Muscle of leg (tissue), 11 donors: ENCODE data around the gene FAM210A. TPM values are rescaled to one million over a fixed set of nuclear protein-coding genes. Genes with fewer than 3 reads are reported as not detected.
"Not testable (repeated sequence)": the region's sequence is repeated elsewhere in the genome, so short reads cannot be mapped to it uniquely, and the experiment has no call there.

Experiments used
- DNase-seq: peaks from one replicate; pipeline ENCODE4 v3.0.0; 2013
- H3K27ac ChIP-seq: one replicate; pipeline ENCODE4 v1.5.1; 2013; ENCODE audit warnings: mild to moderate bottlenecking, low read length, control low read depth
- H3K27me3 ChIP-seq: one replicate; pipeline ENCODE4 v1.6.1; 2013; ENCODE audit warnings: low read length; ENCODE audit not compliant: control insufficient read depth, insufficient read depth
- H3K36me3 ChIP-seq: one replicate; pipeline ENCODE4 v1.6.1; 2013; ENCODE audit warnings: low read length; ENCODE audit not compliant: control insufficient read depth, insufficient read depth
- H3K4me1 ChIP-seq: one replicate; pipeline ENCODE4 v1.6.1; 2013; ENCODE audit warnings: low read length; ENCODE audit not compliant: control insufficient read depth, insufficient read depth
- H3K4me3 ChIP-seq: one replicate; pipeline ENCODE4 v1.5.1; 2013; ENCODE audit warnings: low read length, control low read depth
- H3K9me3 ChIP-seq: replicated peaks from 2 replicates; pipeline ENCODE4 v1.6.1; 2013; ENCODE audit warnings: low read depth, low read length; ENCODE audit not compliant: control insufficient read depth
- WGBS: methylation state at CpG from one replicate; pipeline ENCODE4 v1.1.5; 2013; ENCODE audit warnings: missing lambda C conversion rate; ENCODE audit not compliant: insufficient coverage; 5-methylcytosine and 5-hydroxymethylcytosine counted together
- polyA plus RNA-seq, 8 donors: library from polyadenylated mRNA; unstranded; fragments of 120-200 nt; gene quantifications; one replicate each; pipeline versions ENCODE4 v1.2.1 to v1.2.3, GENCODE V29; 2013; ENCODE audit warnings: inconsistent platforms in 1 of 8, low replicate concordance in 1 of 8; ENCODE audit not compliant: insufficient read length in 8 of 8, insufficient read depth in 1 of 8
- total RNA-seq: library from RNA; stranded (reverse); fragments of 120-200 nt; gene quantifications from one replicate; pipeline ENCODE4 v1.2.4, GENCODE V29; 2013

The FAM210A gene
- total and polyA plus RNA-seq, 9 donors, result 20.9 to 30.3 (median 24.6) TPM

DNA sequence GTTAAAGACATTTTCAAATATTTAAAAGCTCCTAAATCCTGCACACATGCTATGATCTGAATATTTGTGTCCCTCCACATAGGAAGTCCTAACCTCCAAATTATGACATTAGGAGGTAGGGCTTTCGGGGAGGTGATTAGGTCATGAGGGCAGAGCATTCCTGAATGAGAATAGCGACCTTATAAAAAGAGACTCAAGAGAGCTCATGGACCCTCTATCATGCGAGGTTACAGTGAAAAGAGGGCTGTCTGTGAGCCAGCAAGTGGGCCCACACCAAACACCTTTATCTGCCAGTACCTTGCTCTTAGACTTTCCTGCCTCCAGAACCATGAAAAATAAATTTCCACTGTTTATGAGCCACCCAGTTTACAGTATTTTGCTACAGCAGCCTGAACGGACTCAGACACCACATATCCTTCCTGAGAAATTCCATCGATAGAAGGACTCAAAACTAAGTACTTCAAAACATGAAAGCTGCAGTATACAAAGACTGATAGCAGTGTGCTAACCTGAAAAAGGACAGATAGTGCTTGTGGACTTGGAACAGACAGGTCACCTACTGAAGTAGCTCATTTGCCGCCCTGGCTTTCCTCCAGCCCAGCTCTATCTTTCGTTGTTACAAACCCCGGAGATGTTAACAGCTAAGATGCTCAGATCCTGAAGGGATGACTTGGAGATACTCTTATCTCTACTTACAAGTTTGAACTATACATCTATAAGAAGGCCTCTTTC is 13.8 kb downstream of the FAM210A start:
- no peak overlapping the region for H3K27ac ChIP-seq
- H3K27me3 ChIP-seq, result no peaks in the 10 kb centered on the region
- no peaks in the 10 kb centered on the region for H3K4me1 ChIP-seq
- 67% methylated on average over 1 of the region's 8 CpGs for WGBS
- no peak for DNase-seq
- peaks cover 2% of the 10 kb centered on the region for H3K9me3 ChIP-seq
- no peak overlapping the region for H3K4me3 ChIP-seq
- H3K36me3 ChIP-seq, result no peaks in the 10 kb centered on the region

DNA sequence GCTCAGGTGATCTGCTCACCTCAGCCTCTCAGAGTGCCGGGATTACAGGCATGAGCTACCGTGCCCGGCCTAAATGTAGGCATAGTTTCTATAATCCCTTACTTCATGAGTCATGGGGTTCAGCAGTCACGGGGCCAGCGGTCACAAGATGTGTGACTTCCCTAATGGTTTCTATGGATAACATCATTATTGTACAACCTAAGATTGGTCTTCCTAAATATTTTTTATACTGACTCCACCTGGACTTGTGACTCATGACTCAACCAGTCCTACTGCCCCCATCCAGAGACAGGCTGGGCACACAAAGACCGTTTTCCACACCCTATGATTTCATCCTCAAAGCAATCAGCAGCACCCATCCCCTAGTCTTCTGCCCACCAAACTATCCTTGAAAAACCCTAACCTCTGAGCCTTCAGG is 15.9 kb downstream of the FAM210A start:
- no peaks in the 10 kb centered on the region for H3K4me1 ChIP-seq

DNA sequence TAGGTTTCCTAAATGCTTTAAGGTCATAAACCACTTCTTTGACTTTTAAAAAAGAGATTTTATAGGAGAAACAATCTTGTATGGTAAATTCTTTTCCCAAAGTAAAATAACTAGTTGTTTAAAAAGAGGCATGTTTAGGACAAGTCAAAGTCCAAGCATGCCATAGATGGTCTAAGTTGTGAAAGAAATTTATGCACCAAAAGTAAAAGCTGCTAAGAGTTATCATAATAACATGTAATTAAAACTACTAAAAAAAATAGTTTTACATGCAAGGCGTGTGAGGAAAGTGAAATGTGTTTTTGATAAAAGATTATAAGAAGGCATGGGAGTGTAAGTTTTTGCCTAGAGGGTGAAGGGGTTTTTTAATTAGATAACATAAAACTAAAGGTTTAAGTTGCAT is 22.5 kb downstream of the FAM210A start:
- H3K27ac ChIP-seq, result no peak overlapping the region
- peaks cover 44% of the 10 kb centered on the region for H3K9me3 ChIP-seq
- H3K27me3 ChIP-seq, result no peaks in the 10 kb centered on the region
- H3K4me3 ChIP-seq, result no peak overlapping the region
- H3K4me1 ChIP-seq, result no peaks in the 10 kb centered on the region
- WGBS, result no CpG with 5 or more reads among the region's 1 CpG
- no peaks in the 10 kb centered on the region for H3K36me3 ChIP-seq
- no peak for DNase-seq

More for the DNA sequence above, 15.9 kb downstream of the FAM210A start:
- Histone ChIP-seq H3K9me3 (peaks cover 7% of the 10 kb centered on the region), H3K27ac (no peak overlapping the region), H3K4me3 (no peak overlapping the region), H3K27me3 (no peaks in the 10 kb centered on the region), H3K36me3 (no peaks in the 10 kb centered on the region)
- WGBS, result 92% methylated on average over 2 of the region's 6 CpGs
- DNase-seq, result no peak

DNA sequence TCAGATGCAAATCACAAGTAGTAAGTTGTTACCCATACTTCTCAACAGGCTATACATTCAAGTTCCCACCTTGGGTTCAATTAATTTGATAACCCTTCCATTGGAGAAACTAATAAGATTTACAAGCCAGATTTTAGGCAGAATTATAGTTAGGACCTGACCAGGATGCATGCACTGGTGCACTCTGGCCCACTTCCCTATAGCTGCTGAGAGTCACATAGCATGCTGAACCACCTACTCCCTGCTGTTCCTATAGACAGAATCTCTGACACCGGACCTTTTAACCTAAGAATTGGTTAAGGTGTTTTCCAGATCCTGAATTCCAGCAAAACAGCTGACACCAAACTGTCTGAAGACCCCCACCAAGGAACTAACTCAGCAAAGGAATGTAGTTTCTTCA is 26.2 kb downstream of the FAM210A start:
- peaks cover 50% of the 10 kb centered on the region for H3K9me3 ChIP-seq
- H3K27ac ChIP-seq, result no peak overlapping the region
- no peaks in the 10 kb centered on the region for H3K27me3 ChIP-seq
- no peaks in the 10 kb centered on the region for H3K36me3 ChIP-seq
- no CpG with 5 or more reads among the region's 1 CpG for WGBS
- DNase-seq, result no peak
- H3K4me3 ChIP-seq, result no peak overlapping the region
- no peaks in the 10 kb centered on the region for H3K4me1 ChIP-seq

DNA sequence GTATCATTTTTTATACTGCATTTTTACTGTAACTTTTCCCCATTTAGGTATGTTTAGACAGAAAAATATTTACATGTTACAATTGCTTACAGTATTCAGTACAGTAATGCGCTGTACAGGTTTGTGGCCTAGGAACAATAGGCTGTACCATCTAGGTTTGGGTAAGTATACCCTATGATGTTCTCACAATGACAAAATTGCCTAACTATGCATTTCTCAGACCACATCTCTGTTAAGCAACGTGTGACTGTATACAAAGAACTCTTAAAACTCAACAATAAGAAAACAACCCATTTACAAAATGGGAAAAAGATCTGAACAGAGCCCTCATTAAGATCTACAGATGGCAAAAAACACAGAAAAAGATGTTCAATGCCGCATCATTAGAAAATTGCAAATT is 29.4 kb downstream of the FAM210A start:
- WGBS, result no CpG with 5 or more reads among the region's 3 CpGs
- no peaks in the 10 kb centered on the region for H3K27me3 ChIP-seq
- no peak for DNase-seq
- H3K27ac ChIP-seq, result no peak overlapping the region
- no peaks in the 10 kb centered on the region for H3K36me3 ChIP-seq
- no peaks in the 10 kb centered on the region for H3K4me1 ChIP-seq
- no peak overlapping the region for H3K4me3 ChIP-seq
- H3K9me3 ChIP-seq, result peaks cover 34% of the 10 kb centered on the region

DNA sequence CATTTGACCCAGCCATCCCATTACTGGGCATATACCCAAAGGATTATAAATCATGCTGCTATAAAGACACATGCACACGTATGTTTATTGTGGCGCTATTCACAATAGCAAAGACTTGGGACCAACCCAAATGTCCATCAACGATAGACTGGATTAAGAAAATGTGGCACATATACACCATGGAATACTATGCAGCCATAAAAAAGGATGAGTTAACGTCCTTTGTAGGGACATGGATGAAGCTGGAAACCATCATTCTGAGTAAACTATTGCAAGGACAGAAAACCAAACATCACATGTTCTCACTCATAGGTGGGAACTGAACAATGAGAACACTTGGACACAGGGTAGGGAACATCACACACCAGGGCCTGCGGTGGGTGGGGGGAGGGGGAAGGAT is 31.0 kb downstream of the FAM210A start:
- DNase-seq, H3K4me1 ChIP-seq, H3K27me3 ChIP-seq, H3K27ac ChIP-seq, H3K36me3 ChIP-seq, H3K4me3 ChIP-seq: not testable (repeated sequence)
- H3K9me3 ChIP-seq, result peaks cover 23% of the 10 kb centered on the region
- no CpG with 5 or more reads among the region's 5 CpGs for WGBS

DNA sequence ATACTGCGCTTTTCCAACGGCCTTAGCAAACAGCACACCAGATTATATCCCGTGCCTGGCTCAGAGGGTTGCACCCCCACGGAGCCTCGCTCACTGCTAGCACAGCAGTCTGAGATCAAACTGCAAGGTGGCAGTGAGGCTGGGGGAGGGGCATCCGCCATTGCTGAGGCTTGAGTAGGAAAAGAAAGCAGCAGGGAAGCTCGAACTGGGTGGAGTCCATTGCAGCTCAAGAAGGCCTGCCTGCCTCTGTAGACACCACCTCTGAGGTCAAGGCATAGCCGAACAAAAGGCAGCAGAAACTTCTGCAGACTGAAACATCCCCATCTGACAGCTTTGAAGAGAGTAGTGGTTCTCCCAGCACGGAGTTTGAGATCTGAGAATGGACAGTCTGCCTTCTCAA is 36.3 kb downstream of the FAM210A start:
- H3K27ac ChIP-seq, H3K9me3 ChIP-seq, H3K36me3 ChIP-seq, H3K4me1 ChIP-seq, DNase-seq, H3K27me3 ChIP-seq, H3K4me3 ChIP-seq: not testable (repeated sequence)
- 95% methylated on average over 7 of the region's 9 CpGs for WGBS

DNA sequence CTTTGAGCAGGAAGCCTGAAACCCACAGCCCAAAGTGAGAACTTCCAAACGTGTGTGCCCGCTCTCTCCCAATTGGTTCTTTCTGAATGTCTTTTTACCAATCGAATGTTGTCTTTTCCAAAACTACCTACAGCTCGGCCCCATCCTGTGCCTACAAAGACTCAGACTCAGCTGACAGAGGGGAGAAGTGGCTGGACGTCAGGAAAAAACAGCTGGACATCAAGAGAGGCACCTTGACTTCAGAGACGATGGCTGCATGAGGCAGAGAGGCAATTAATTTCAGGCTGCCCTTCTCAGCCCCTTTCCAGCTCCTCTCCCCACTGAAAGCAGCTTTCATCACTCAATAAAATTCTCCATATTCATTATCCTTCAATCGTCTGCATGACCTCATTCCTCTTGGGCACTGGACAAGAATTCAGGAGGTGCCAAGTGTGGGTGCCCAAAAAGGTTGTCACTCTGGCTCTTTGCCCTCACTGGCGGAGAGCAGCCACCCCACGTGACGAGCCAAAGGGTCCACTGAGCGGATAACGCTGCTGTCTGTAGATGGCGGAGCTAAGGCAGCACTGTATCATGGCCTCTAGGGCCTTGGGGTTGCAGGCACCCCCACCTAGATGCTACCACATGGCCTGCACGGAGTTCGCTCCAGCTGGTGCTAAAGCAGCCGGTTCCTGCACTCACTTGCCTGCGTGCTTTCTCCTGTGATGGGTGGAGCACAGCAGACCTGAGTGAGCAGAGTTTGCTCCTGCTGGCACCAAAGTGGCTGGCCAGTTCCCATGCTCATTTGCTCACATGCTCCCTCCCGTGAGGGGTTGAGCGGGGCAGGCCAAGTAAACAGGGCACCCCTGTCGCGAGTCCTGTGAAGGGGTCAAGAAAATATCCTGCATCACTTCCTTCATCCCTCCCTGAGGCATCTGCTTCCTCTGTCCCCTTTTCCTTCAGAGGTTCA is 37.9 kb downstream of the FAM210A start:
- no peak overlapping the region for H3K27ac ChIP-seq
- no peaks in the 10 kb centered on the region for H3K27me3 ChIP-seq
- H3K9me3 ChIP-seq, result peaks cover 4% of the 10 kb centered on the region
- no peak overlapping the region for H3K4me3 ChIP-seq
- WGBS, result 86% methylated on average over 12 of the region's 21 CpGs
- H3K36me3 ChIP-seq, result no peaks in the 10 kb centered on the region
- DNase-seq, result no peak
- no peaks in the 10 kb centered on the region for H3K4me1 ChIP-seq

DNA sequence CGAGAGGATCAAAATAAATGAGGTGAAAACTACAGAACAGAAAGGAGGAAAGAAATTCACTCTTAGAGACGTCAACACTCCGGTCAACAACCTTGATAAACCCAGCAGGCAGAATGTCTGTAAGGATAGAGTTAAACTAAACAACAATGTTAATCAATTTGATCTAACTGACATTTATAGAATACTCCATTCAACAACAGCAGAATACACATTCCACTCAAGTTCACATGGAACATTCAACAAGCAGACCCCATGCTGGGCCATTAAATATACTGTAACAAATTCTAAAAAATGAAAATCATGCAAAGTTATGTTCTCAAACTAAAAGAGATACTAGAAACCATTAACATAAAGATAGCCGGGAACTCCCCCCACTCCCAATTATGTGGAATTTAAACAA is 41.8 kb downstream of the FAM210A start:
- Histone ChIP-seq H3K4me1 (no peaks in the 10 kb centered on the region), H3K9me3 (no peaks in the 10 kb centered on the region), H3K27me3 (no peaks in the 10 kb centered on the region), H3K36me3 (peaks cover 3% of the 10 kb centered on the region), H3K27ac (no peak overlapping the region), H3K4me3 (no peak overlapping the region)
- WGBS, result no CpG with 5 or more reads among the region's 4 CpGs
- DNase-seq, result no peak

DNA sequence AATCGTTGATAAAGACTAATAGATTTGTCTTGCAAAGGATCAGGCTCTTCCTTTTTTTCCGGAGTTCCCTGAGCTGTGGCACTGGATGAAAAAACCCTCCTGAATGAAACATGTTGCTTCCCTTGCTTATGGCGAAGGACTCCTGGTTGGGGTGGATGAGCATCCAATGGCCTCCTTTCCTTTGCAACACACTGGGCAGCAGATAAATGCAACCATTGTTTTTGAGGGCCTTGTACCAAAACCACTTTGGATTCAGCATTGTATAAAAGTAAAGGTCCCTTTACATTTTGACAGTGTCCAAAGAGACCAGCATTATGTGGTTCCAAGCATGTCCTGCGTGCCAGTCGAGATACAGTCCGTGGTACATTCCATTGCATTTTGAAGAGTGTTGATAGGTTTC is 44.7 kb downstream of the FAM210A start:
- 100% methylated on average over 1 of the region's 6 CpGs for WGBS
- Histone ChIP-seq H3K27ac (no peak overlapping the region), H3K36me3 (peaks cover 3% of the 10 kb centered on the region), H3K27me3 (no peaks in the 10 kb centered on the region), H3K4me1 (no peaks in the 10 kb centered on the region), H3K4me3 (no peak overlapping the region), H3K9me3 (no peaks in the 10 kb centered on the region)
- no peak for DNase-seq
